HT-29 (cell line): Measurements from ENCODE around the gene HIF3A. TPM values are rescaled to one million over a fixed set of nuclear protein-coding genes. Genes with fewer than 3 reads are reported as not detected.
A peak's percentile ranks its signal among the peaks of the same experiment; 100 is the strongest.
"Not testable (repeated sequence)": the region's sequence is repeated elsewhere in the genome, so short reads cannot be mapped to it uniquely, and the experiment has no call there.

ENCODE experiments used
- DNase-seq: peaks from one replicate; pipeline ENCODE4 v3.0.0-alpha.2; 2015; ENCODE audit warnings: low spot score
- total RNA-seq: library from RNA; depleted of rRNA; stranded (reverse); fragments of >200 nt; shearing (Covaris generic); gene quantifications from 2 replicates; pipeline ENCODE4 v1.2.3, GENCODE V29; 2014

The HIF3A gene
- total RNA-seq, 1 experiment from 2014 or later = not detected

DNA sequence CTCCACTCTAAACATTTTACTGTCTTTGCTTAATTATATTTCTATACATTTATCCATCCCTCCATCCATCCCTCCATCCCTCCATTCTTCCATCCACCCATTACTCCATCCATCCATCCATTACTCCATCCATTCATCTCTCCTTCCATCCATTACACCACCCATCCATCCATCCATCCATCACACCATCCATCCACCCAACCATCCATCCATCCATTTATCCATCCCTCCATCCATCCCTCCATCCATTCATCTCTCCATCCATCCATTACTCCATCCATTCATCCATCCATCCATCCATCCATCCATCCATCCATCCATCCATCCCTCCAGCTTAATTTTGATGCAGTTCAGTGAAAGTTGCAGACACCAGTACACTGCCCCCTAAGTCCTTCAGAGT lies 5.0 kb upstream of the HIF3A start:
- DNase-seq = no peak

DNA sequence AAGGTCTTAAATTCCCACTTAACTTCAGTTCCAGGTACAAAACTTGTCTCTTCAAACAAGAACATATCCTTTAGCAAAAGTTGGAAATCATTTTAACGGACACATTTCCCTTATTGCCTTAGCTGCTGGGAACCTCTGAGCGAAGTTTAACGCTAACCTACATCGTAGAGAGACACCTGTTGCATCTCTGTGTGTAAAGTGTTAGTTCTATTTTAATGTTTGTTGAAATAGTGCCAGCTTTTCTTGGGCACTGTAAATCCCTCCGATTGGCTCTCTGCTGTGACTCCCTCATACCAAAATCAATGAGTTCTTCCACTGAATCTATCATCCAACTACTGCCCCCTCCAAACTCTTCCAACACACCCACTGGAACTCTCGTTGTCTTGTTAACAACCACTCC lies 2.3 kb upstream of the HIF3A start:
- DNase-seq = no peak

DNA sequence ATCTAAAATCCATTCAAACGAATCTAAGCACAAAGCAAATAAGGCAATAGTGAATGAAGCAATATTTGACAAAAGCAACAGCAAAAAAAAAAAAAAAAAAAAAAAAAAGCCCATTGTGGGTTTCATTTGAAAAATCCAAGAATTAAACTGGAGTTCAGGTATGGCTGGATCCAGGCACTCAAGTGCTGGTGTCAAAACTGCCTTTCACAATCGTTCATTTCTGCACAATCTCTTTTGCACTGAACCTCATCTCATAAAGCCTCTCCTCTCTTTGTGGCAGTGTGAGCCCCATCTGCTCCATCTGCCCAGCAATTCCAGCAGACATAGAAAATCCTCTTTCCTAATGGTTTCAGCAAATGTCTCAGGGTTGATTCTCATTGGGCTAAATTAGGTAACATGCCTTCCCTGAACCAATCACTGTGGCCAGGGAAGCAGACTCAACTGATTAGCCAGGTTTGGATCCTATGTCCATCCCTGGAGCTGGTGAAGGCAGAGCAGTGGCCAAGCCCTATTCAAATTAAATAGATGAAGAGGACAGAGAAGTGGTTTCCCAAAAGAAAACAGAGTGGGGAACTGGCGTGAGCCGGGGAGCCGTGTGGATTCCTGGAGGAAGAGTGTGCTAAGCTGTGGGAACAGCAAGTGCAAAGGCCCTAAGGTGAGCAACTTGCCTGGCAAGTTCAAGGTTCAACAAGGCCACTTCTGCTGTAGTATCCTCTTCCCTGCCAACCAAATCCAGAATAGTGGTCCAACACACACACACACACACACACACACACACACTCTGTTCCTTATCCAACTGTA lies 1.2 kb upstream of the HIF3A start:
- no peak for DNase-seq

DNA sequence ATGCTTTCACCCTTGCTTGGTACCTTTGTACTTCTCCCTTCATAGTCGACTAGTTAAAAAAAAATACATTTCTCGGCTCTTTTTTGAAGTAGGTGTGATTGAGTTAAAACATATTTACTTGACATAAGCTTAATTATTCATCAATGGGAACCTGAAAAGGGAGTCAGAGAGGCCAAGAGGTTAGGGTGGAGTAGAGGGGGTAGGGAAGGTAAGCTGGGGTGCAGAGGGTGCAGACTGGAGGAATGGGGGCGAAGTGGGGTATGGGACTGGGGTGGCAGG lies 701 bp upstream of the HIF3A start:
- DNase-seq = no peak

DNA sequence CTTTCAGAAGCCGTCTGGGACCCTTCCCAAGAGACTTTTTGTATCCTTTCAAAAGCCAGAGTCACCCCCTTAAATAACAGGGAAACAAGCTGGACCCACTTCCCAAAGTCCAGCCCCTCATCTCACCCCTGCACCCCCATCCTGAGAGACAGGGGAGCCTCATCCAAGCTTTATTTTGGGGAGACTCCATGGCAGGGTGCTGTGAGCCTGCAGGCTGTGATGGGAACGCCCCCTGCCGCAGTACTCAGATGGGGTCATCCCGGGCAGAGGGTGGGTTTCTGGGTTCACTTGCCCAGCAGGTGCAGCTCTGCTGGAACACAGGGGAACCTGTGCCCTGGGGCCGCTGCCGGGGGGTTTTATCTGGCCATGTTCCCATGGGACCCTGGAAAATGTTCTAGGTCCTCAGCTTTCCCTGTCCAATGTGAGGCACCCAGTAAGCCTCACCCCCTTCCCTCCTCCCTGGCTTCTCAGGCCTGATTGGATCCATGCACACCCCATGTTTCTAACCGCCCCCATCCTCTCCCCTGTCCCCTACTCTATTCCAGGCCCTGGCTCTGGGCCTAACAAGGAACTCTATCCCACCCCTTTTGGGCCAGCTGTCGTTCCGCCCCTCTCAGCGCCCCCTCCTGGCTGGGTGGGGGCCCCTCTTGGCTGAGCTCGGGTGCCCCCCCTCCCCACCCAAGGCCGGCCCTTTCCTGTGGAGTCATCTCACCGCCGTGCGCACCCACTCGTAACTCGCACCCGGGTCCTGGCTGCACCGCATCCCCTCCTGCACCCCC lies 1.0 kb downstream of the HIF3A start:
- DNase-seq = no peak

DNA sequence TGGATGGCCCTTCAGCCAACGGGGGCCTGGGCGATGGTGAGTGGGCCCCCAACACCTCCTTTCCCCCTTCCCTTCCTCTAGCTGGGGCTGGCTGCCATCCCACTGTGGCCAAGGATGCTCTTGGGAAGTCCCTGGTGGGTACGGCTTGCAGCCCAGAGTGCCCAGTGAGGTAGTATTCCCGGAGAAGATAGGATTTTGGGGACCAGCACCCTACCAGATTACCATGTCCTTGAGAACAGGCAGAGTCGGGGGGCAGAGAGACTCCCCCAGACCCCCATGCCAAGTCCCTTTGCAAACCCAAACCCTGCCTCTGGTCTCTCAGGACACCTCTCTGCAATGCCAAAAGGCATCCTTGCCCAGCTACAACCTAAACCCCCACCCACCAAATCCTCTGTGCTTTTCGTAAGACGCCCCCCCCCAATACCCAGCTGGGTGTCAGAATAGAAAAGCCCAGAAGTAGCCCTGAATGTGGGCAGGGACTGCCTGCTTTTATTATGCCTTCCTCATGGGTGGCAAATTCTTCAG lies 1.7 kb downstream of the HIF3A start:
- DNase-seq = no peak

DNA sequence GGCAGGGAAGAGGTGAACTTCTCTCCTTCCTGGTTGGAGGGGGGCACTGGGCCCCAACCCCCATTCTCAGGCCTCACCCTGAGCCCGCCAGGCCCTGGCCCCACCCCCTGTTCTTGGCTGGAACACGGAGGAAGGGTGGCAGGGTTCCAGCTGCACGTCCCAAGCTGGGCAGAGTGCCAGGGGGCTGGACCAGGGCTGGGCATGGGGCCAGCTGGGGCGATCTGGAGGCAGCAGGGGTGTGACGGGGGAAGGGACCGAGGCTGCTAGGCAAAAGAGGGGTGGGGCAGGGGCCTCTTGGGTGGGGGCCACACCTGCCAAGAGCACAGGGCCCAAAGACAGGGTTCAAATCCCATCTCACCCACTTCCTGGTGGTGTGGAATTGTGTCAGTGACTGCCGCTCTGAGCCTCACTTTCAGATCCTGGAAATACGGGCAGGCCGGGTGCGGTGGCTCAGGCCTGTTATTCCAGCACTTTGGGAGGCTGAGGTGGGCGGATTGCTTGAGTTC lies 2.2 kb downstream of the HIF3A start:
- peak; percentile 99 for DNase-seq

DNA sequence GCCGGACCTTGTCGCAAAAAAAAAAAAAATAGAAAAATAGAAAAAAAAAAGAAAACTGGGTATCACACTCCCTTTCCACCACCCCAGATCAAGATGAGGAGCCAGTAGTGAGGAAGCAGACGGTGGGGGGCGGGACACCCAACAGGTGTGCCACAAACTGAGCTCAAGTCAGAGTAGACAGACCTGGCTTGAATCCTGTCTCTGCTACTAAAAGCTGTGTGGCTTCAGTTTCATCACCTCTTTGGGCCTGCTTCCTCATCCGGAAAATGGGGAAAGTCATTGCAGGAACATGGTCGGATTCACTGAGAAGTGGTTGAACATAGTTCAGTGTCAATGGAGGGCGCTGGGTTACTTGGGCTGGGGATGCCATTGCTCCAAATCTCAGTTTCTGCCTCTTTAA lies 2.9 kb downstream of the HIF3A start:
- no peak for DNase-seq

DNA sequence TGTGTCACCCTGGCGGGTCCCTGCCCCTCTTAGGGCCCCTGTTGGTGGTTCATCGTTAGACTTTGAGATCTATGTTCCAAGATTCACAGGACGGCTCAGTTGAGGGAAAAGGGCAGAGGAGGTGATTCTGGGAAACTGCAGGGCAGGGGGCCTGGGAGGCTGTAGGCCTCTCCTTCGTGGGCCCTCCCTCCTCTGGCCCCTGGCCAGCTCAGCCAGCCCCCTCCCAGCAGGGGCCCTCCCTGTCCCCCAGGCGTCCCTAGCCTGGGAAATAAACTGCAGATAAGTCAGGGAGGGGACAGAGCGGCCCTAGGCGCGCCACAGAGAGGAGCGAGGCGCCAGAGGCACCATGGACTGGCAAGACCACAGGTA lies 6.5 kb downstream of the HIF3A start:
- DNase-seq = no peak

DNA sequence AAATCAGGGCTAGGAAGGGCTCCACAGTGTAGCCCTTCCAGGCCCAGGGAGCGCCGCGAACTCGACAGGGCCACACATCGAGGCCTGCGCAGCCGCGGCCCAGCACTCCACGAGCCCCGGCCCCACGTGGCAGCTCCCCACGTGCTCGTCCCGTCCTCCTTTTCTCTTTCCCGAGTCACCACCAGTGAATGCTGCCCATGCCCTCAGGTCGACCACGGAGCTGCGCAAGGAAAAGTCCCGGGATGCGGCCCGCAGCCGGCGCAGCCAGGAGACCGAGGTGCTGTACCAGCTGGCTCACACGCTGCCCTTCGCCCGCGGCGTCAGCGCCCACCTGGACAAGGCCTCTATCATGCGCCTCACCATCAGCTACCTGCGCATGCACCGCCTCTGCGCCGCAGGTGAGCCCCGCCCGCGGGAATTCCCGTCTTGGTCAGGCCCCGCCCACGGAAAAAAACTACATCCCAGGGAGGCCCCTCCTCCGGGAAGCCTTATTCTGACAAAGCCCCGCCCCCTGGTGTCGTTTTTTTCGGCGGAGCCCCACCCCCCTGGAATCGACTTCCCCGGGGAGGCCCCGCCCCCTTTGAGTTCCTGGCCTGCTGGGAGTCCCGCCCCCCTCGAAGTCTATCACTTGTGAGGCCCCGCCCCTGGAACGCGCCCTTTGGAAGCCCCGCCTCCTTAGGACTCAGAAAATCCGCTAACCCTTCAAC lies 7.0 kb downstream of the HIF3A start:
- DNase-seq = no peak

DNA sequence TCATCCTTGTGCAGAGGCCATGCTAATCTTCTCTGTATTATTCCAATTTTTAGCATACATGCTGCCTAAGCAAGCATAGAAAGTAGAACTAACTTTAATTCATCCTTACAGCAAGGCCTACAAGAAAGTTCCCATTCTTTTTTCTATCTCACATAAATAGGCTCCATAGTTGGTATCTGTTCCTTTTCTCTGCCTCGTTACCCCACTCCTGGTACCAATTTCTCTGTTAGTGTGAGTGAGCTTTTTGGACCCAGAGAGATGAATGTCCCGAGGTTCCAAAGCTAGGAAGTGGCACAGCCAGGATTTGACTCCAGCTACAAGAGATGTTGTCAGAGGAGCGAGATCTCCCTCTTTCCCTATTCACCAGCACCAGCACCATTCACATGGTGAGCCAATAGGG lies 9.7 kb downstream of the HIF3A start:
- DNase-seq = no peak

DNA sequence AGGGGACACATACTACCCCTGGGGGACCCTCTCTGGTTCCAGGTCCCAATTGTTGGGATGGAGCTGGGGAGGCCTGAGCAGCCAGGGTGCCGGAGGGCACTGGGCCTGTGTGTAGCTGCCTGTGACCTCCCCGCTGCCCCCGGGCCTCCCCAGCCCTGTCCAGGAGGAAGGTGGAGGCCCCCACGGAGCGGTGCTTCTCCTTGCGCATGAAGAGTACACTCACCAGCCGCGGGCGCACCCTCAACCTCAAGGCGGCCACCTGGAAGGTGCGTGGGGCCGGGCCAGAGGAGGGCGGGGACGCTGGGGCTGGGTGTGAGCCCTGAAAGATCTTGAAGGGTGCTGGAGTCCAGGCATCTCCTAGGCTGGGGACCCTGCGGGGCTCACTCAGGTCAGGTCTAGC lies 11.7 kb downstream of the HIF3A start:
- no peak for DNase-seq

DNA sequence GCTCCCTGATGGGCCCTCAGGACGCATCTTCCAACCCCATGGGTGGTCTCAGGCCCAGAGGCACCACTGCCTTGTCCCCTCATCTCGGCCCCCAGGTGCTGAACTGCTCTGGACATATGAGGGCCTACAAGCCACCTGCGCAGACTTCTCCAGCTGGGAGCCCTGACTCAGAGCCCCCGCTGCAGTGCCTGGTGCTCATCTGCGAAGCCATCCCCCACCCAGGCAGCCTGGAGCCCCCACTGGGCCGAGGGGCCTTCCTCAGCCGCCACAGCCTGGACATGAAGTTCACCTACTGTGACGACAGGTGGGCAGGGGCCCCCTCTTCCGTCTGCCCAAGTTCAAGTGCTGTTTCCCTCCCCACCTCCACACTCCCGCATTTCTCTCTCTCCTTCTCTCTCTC lies 12.2 kb downstream of the HIF3A start:
- no peak for DNase-seq

DNA sequence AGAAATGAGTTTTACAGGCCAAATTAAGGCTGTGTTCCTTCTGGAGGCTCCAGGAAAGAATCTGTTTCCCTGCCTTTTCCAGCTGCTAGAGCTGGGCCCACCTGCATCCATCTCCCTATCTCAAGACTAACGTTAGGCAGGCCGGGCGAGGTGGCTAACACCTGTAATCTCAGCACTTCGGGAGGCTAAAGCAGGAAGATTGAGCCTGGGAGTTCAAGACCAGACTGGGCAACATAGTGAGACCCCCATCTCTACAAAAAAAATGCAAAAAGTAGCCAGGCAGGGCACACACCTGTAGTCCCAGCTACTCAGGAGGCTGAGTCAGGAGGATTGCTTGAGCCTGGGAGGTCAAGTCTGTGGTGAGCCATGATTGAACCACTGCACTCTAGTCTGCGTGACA lies 14.6 kb downstream of the HIF3A start:
- DNase-seq = no peak

DNA sequence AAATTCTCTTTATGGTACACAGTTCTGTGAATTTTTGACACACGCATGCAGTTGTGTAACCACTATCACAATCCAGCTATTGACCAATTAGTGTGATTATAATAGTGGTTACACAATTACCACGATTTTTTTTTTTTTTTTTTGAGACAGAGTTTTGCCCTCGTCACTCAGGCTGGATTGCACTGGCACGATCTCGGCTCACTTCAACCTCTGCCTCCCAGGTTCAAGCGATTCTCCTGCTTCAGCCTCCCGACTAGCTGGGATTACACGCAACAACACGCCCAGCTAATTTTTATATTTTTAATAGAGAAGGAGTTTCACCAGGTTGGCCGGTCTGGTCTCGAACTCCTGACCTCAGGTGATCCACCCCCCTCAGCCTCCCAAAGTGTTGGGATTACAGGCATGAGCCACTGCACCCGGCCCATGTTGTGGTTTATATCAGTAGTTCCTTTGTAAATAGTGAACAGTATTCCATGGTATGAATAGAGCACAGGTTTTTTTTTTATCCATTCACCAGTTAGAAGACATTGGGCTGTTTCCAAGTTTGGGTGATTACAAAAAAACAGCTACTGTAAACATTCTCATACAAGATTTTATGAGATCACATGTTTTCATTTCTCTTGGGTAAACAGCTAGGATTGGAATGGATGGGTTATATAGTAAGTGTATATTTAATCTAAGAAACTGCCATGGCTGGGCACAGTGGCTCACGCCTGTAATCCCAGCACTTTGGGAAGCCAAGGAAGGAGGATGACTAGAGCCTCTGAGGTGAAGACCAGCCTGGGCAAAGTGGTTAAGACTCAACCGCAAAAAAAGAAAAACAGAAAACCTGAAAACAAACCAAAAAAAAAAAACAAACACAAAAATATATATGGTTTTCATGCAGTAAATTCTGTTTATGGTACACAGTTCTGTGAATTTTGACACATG lies 17.0 kb downstream of the HIF3A start:
- DNase-seq = not testable (repeated sequence)

DNA sequence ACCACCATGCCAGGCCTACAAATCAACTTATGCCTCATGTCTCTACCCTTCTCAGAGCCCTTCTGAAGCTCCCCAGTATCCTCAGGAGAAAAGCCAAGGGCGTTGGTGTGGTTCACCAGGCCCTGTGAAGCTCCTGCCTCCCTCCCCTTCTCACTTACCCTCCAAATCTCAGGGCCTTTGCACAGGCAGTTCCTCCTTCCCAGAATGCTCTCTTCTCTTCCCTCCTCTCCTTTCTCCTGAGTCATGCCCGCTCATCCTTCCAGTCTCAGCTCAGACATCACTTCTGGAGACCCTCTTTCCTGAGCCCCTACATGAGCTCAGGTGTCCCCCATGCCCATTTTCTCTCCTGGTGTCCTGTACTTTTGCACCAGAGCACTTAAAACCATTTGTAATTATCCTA lies 20.5 kb downstream of the HIF3A start:
- DNase-seq = no peak

DNA sequence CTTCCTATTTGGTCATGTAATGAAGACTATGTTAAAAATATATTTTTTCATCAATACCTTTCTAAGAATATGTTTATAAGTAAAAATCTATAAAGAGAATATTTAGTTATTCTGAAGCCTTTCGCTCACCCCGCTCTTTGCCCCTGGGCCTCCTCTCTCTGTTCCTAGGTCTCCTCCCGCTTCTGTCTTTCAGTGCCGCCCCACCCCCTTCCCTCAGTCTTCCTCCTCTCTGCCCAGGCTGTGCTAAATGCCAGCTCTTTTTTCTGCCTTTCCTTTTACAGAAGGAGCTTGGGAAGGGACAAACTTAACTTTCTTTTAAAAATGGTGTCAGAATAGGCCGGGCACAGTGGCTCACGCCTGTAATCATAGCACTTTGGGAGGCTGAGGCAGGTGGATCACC lies 22.8 kb downstream of the HIF3A start:
- no peak for DNase-seq

DNA sequence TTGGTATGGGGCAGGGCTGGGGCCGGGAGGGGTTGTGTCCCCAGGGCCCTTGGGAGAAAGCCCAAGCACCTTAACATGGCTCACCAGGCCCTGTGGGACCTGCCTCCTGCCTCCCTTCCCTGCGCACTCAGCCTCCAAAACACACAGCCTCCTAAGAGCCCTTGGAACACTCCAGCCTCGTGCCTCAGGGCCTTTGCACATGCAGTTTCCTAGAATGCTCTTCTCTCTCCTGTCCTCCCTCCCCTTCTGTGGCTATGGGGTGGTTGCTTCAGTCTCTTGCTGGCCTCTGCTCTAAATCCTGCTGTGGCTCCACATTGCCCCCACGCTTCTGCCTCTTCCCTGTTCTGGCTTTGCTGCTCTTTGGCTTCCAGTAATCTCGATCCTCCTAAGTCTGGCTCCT lies 23.7 kb downstream of the HIF3A start:
- DNase-seq = no peak

DNA sequence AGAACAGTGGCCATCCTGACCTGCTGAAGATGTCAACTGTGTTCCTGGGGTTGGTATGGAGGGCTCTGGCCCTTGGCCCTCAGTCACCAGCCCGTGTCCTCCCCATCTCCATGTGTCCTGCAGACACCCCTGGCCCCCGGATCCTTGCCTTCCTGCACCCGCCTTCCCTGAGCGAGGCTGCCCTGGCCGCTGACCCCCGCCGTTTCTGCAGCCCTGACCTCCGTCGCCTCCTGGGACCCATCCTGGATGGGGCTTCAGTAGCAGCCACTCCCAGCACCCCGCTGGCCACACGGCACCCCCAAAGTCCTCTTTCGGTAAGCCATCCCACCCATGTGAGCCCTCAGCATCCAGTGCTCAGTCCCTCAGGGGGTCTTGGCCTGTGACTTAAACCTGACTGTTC lies 24.8 kb downstream of the HIF3A start:
- no peak for DNase-seq

DNA sequence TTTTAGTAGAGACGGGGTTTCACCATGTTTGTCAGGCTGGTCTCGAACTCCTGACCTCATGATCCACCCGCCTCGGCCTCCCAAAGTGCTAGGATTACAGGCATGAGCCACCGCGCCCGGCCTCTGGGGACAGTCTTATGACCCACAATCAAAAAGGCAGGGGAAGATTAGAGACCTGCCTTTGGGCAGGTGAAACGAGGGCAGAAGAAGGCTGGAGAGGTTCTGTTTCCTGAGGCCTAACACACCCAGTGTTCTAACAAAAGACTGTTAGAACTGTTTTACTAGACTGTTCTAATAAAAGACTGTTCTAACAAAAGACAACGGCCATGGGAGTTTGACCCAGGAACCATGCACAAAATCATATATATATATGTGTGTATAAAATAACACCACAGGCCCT lies 26.4 kb downstream of the HIF3A start:
- not testable (repeated sequence) for DNase-seq

DNA sequence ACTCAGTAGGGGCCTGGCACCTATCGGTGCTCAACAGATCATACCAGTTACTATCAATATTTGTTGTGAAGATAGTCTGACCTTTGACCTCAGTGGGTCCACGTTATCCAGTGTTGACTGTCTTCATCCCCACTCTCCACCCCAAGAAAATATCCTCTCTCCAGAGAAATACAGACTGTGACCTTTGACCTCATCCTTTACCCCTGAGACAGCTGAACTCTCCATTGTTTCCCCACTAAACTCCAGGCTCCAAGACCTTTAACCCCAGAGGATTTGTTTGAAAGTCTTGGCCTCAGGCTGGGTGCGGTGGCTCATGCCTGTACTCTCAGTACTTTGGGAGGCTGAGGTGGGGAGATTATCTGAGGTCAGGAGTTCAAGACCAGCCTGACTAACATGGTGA lies 27.4 kb downstream of the HIF3A start:
- no peak for DNase-seq
